NCI-H1105 (cell line): ENCODE results near the gene RASL10A.

Source experiments
- DNase-seq: peaks from one replicate; lab custom pipeline; 2025; lab: John Stamatoyannopoulos, UW

RASL10A gene

GRCh38 chr22:29305836-29306174, 9.7 kb downstream of the RASL10A start:
- DNase-seq: no peak

- DNase-seq: no peak
Observed at GRCh38 chr22:29302681-29303465, 12.6 kb downstream of the RASL10A start.

- no peak for DNase-seq
Observed at GRCh38 chr22:29302402-29302680, 13.2 kb downstream of the RASL10A start.

GRCh38 chr22:29301716-29302401, 13.6 kb downstream of the RASL10A start:
- no peak for DNase-seq

GRCh38 chr22:29300807-29301601, 14.5 kb downstream of the RASL10A start:
- DNase-seq: no peak

- no peak for DNase-seq
Observed at GRCh38 chr22:29300467-29300806, 15.1 kb downstream of the RASL10A start.

- DNase-seq: no peak
Observed at GRCh38 chr22:29299136-29299900, 16.2 kb downstream of the RASL10A start.

- DNase-seq: no peak
Observed at GRCh38 chr22:29298641-29299040, 16.9 kb downstream of the RASL10A start.

- DNase-seq: no peak
Observed at GRCh38 chr22:29292379-29292778, 23.1 kb downstream of the RASL10A start.

GRCh38 chr22:29291215-29291614, 24.3 kb downstream of the RASL10A start:
- DNase-seq: no peak

GRCh38 chr22:29290061-29290460, 25.4 kb downstream of the RASL10A start:
- no peak for DNase-seq

- no peak for DNase-seq
Observed at GRCh38 chr22:29288837-29289236, 26.7 kb downstream of the RASL10A start.

- no peak for DNase-seq
Observed at GRCh38 chr22:29284196-29284595, 31.3 kb downstream of the RASL10A start.

- no peak for DNase-seq
Observed at GRCh38 chr22:29277927-29278326, 37.6 kb downstream of the RASL10A start.

GRCh38 chr22:29275819-29276565, 39.5 kb downstream of the RASL10A start:
- DNase-seq: no peak

GRCh38 chr22:29275167-29275566, 40.3 kb downstream of the RASL10A start:
- no peak for DNase-seq

- no peak for DNase-seq
Observed at GRCh38 chr22:29272624-29273023, 42.9 kb downstream of the RASL10A start.

- no peak for DNase-seq
Observed at GRCh38 chr22:29270475-29271271, 44.8 kb downstream of the RASL10A start.

- no peak for DNase-seq
Observed at GRCh38 chr22:29269731-29270474, 45.6 kb downstream of the RASL10A start.

- DNase-seq: no peak
Observed at GRCh38 chr22:29269230-29269604, 46.3 kb downstream of the RASL10A start.
